Retina (tissue), 1 donor: Measurements from ENCODE around the gene HSD11B1.

Experiments
- DNase-seq: peaks from one replicate; pipeline ENCODE4 v3.0.0-alpha.2; 2016

Gene HSD11B1

DNA sequence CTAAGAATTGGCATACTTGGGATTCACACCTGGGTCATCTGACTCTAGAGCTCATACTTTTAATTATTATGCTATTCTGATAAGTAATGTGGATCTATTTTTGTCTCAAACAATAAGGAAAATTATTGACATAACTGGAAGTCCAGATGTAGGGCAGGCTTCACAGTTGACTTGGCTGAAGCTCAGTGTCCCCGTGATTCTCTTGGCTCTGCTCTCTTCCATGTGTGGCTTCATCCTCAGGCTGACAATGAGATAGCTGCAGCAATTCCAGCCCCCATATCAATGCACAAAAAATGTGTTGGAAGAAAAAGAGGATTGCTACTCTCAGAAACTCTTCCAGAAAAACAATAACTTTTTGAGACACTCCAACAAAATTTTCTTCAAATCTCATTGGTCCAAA is 23.8 kb downstream of the HSD11B1 start:
- DNase-seq = no peak

DNA sequence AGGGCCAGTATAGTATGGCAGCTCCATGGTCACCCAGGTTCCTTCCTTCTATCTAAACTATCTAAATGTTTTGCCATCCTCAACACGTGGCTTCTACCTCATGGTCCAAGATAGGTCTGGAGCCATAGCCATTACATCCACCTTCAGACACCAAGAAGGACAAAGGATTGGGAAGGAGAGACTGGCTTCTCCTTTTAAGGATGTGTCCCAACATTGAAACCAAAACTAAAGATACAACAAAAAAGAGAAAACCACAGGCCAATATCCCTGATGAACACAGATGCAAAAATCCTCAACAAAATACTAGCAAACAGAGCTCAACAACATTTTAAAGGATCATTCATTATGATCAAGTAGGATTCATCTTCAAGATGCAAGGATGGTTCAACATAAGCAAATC is 24.8 kb downstream of the HSD11B1 start:
- no peak for DNase-seq

DNA sequence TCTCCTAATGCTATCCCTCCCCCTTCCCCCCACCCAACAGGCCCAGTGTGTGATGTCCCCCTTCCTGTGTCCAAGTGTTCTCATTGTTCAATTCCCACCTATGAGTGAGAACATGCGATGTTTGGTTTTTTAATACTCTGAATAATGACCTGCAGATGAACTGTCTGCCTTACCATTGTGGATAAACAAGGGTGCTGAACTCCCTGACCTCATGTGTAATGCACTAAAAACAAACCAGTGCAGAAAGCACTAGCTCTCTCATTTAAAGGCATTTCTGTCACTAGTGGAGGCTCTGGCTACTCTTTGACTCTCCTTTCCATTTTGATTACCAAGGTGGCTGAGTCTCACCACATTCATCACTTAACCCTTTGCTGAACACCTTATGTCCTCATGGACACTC is 28.1 kb downstream of the HSD11B1 start:
- no peak for DNase-seq

- no peak for DNase-seq
Measured at GRCh38 chr1:209733409-209734192, 29.0 kb downstream of the HSD11B1 start.

GRCh38 chr1:209736490-209737117 is 32.0 kb downstream of the HSD11B1 start:
- no peak for DNase-seq

DNA sequence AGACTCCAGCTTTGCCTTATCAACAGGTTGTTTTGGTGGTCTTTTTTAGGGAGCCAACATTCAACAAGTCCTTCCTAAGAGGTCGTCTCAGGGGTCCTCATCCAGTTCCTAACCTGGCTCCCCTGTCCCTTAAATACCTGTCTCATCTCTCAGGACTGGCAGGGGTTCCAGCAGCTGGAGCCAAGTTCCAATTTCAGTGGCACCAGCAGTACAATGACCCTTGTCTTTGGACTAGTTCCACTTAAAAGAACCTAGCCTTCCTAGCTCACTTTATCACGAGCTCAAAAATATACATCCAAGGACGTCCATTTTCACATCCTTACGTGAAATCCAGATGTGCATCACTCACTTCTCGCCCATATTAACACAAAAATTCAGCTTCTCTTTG is 32.5 kb downstream of the HSD11B1 start:
- no peak for DNase-seq

GRCh38 chr1:209738270-209738669 is 33.6 kb downstream of the HSD11B1 start:
- no peak for DNase-seq

GRCh38 chr1:209741193-209741592 is 36.5 kb downstream of the HSD11B1 start:
- no peak for DNase-seq

DNA sequence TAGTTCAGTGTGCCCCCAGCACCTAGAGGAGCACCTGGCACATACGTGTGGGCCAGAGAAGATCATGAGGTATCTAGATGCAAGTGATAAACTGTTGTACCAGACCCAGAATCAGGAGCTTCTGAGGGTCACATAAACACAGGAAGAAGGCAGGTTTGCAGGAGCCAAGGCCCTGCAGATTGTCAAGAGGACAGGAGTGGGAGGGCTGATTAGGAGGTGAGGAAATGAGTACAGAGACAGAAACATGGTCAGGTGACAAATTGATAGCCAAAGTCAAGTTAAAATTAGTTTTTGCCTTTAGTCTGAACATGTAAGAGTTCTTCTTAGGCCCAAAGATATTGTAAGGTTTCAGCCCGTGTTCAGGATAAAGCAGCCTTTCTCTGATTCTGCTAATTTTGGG is 37.2 kb downstream of the HSD11B1 start:
- DNase-seq = no peak

DNA sequence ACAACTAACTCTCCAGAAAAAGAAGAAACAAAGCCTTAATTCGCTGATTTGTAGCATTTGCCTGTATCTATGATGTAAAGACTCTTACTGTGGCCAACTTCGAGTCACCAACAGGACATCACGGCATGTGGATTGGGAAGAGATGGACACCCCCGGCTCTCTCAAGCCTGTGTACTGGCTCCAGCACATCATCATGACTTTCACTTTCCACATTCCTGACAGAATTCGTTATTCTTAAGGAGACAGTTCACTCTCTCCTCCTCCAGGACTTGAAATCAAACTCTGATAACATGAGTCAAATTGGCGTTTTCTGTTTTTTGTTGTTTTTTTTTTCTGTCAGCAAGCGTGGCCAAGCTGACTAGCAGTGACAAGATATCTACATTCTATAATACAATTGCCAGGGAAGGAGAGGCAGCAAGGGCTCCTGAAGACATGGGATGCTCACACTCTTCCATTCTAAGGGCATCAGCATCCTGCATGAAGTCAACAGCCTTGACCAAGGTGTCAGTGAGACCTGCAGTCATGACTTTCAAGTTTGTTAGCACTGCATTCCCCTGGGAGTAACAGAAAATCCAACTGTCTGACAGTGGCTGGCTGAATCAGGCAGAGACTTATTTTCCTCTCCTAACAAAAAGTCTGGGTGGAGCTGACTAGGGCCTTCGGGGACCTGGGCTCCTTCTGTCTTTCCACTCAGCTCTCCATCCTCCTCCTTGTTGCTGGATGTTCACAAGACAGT is 37.9 kb downstream of the HSD11B1 start:
- DNase-seq = no peak

GRCh38 chr1:209743145-209743482 is 38.5 kb downstream of the HSD11B1 start:
- DNase-seq = no peak

DNA sequence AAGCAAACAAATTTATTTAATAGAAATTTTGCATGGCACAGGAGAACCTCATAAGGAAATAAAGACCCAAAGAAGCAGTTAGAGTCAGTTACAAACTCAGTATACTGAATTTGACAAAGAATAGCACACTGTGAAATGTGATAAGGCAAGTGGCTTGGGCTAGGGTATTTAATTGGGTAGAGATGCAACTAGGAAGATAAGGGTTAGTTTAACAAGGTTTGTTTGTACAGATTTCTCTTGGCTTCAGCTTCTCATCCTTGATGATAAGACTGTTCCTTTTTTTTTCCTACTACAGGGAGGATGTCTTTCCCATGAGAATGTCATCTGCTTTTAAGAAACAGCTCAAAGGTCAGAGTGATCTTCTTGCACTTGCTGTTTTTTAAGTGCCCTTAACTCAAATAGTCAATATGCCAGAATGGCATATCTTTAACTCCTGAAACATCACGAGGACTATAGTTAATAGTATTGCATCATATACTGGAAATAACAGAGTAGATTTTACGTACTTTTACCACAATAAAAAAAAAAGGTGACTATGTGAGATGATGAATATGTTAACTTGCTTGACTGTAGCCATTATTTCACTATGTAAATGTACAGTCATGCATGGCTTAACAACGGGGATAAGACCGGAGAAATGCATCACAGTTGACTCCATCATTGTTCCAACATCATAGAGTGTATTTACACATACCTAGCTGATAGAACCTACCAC is 42.0 kb downstream of the HSD11B1 start:
- no peak for DNase-seq

DNA sequence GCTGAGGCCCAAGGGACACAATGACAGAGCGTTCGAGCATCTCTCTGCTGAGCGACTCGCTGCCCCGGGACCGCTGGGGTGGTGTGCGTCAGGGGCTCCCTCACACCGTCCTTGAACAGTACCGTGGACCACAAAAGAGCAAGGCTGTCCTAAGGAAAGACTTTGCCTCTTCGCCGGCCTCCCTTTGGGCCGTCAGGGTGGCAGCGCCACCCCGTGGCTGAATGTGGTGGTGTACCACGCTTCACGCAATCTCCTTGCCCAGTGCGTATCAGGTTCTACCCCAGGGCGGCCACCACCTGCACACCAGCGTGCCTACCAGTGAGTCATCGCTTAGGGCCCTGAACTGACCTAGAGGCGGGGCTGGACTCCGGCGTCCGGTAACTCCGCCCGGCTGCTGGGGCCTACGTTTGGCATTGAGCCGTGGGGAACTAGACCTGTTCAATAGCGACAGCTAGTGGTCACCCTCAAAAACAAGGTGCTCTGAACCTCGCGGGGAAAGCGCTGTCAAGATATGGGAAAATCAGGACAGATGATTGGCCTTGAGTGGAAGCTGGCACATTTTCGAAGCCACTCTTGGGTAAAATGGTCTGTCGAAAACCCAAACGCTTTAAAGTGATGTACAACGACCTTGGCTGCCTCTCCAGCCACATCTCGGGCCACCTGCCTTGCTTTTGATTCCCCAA is 43.1 kb downstream of the HSD11B1 start:
- DNase-seq = peak; percentile 85

GRCh38 chr1:209748620-209749019 is 44.0 kb downstream of the HSD11B1 start:
- DNase-seq = no peak

DNA sequence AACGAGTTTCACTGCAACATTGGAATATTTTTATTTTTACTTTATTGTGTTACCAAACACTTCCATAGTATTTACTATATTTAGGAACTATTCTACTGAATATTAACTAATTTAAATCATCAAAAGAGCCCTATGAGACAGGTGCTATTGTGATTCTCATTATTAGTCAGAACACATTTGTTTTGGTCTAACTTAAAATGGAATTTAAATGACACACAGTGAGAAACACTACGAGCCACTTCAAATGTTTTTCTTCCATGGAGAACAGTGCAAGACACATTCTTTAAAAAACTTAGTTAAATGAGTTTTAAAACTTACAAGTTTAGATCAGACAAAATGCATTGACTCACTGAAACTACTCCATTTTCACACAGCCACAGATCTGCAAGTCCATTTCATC is 44.6 kb downstream of the HSD11B1 start:
- DNase-seq = no peak

GRCh38 chr1:209749670-209750323 is 45.2 kb downstream of the HSD11B1 start:
- no peak for DNase-seq

- no peak for DNase-seq
Measured at GRCh38 chr1:209751627-209752231, 47.1 kb downstream of the HSD11B1 start.

GRCh38 chr1:209752890-209753289 is 48.2 kb downstream of the HSD11B1 start:
- DNase-seq = no peak

DNA sequence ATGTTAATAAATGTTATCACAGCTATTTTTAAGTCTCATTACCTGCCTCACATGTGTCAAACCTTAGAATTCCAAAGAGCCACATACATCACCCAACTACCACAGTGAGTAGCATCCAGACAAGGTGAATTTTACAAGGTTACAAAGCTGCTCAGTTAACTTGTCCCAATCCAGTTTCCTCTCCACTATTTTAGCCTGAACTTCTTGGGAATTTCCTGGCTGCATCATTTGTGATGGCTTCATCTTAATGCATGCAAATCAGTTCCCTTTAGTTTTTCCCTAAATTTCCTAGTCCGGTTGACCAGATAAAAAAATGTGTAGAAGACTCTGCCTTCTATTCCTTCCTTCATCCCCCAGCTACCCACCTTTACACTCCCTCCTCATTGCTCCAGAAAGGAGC is 50.6 kb downstream of the HSD11B1 start:
- no peak for DNase-seq

DNA sequence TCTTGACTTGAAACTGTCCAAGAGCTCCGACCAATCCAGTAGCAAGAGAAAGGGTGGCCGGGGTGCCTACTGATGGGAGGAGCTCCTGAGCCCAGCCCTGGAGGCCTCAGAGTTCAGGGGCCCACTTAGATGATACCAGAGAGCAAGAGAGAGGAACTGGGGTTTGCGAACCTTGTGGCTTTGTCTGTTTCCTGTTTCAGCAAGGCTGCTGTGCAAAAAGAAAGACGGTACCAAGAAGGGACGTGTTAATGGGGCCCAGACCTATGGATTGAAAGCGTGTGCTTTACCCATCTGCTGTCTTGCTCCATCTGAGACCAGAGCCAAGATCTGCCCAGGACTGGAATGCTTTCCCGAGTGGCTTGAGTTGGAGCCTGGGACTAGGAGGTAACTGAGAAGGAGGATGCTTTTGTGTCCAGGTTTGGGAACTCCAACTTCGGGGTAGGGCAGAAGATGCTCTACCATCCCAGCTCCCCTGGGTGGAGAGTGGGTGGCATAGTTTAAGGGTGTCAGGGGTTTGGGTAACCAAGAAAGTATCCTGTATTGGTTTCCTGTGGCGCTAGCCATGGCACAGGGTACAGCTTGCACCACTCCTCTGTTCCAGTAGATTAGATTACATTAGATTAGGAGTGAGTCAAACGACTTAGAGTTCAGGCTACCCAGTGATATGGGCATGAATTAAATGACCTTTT is 51.4 kb downstream of the HSD11B1 start, which contains the start of gene TRAF3IP3:
TSS of gene TRAF3IP3 (plus strand) at position 128 of the 689 bp plus-strand sequence. CDS start 3,987 bp downstream, outside the sequence.
- DNase-seq = no peak
